CD4-positive, alpha-beta T cell treated with Interleukin-17A for 4 hours (primary cell): ENCODE data around the gene MCTP2.

ENCODE experiments used
- DNase-seq: peaks from one replicate; pipeline ENCODE4 v3.0.0-alpha.2; 2020; ENCODE audit warnings: mixed read lengths

Gene MCTP2

GRCh38 chr15:94265009-94265408 lies 33.6 kb downstream of the MCTP2 start:
- no peak for DNase-seq

- DNase-seq: no peak
Measured at GRCh38 chr15:94265982-94266381, 34.6 kb downstream of the MCTP2 start.

- no peak for DNase-seq
Measured at GRCh38 chr15:94266789-94267188, 35.4 kb downstream of the MCTP2 start.

GRCh38 chr15:94269954-94270353 lies 38.6 kb downstream of the MCTP2 start:
- no peak for DNase-seq

- DNase-seq: no peak
Measured at GRCh38 chr15:94270570-94270969, 39.2 kb downstream of the MCTP2 start.

GRCh38 chr15:94272251-94272898 lies 41.0 kb downstream of the MCTP2 start:
- no peak for DNase-seq

GRCh38 chr15:94273826-94274225 lies 42.5 kb downstream of the MCTP2 start:
- DNase-seq: no peak

GRCh38 chr15:94274745-94275144 lies 43.4 kb downstream of the MCTP2 start:
- no peak for DNase-seq

GRCh38 chr15:94277485-94277884 lies 46.1 kb downstream of the MCTP2 start:
- no peak for DNase-seq

- no peak for DNase-seq
Measured at GRCh38 chr15:94279736-94280135, 48.4 kb downstream of the MCTP2 start.

GRCh38 chr15:94280301-94280700 lies 48.9 kb downstream of the MCTP2 start:
- no peak for DNase-seq

GRCh38 chr15:94282269-94283250 lies 51.2 kb downstream of the MCTP2 start:
- DNase-seq: no peak

- no peak for DNase-seq
Measured at GRCh38 chr15:94286583-94286982, 55.2 kb downstream of the MCTP2 start.

- peak; percentile 9 for DNase-seq
Measured at GRCh38 chr15:94287794-94288246, 56.5 kb downstream of the MCTP2 start.

- no peak for DNase-seq
Measured at GRCh38 chr15:94290730-94291129, 59.4 kb downstream of the MCTP2 start.

- DNase-seq: no peak
Measured at GRCh38 chr15:94293411-94294402, 62.3 kb downstream of the MCTP2 start.

- no peak for DNase-seq
Measured at GRCh38 chr15:94294556-94294955, 63.2 kb downstream of the MCTP2 start.

GRCh38 chr15:94295275-94295674 lies 63.9 kb downstream of the MCTP2 start:
- no peak for DNase-seq

GRCh38 chr15:94296717-94297116 lies 65.4 kb downstream of the MCTP2 start:
- no peak for DNase-seq

- no peak for DNase-seq
Measured at GRCh38 chr15:94297558-94297957, 66.2 kb downstream of the MCTP2 start.

- no peak for DNase-seq
Measured at GRCh38 chr15:94298364-94298763, 67.0 kb downstream of the MCTP2 start.

GRCh38 chr15:94300612-94301011 lies 69.3 kb downstream of the MCTP2 start:
- DNase-seq: no peak

GRCh38 chr15:94305133-94305532 lies 73.8 kb downstream of the MCTP2 start:
- DNase-seq: no peak
